Right lobe of liver (tissue), 4 donors: Measurements from ENCODE around the gene CHST11.

ENCODE experiments used
- CTCF ChIP-seq, 4 donors: fragments of 200-600 bp in 3 of 4; fragments of 450-650 bp in 1 of 4; IDR thresholded peaks; one replicate each; pipeline versions ENCODE4 v1.5.1 to v1.8.0; 2016 to 2022; ENCODE audit warnings: antibody characterized with exemption in 4 of 4, mild to moderate bottlenecking in 2 of 4
- POLR2A ChIP-seq: fragments of 450-650 bp; IDR thresholded peaks from one replicate; pipeline ENCODE4 v1.6.1; 2017; ENCODE audit warnings: antibody characterized with exemption, mild to moderate bottlenecking
- donor health status: DM: no; HTN: no; CAD: no.
- donor health status: DM: no; HTN: no; CAD: no.
- donor health status: DM: no; HTN: yes; CAD: no.

DNA sequence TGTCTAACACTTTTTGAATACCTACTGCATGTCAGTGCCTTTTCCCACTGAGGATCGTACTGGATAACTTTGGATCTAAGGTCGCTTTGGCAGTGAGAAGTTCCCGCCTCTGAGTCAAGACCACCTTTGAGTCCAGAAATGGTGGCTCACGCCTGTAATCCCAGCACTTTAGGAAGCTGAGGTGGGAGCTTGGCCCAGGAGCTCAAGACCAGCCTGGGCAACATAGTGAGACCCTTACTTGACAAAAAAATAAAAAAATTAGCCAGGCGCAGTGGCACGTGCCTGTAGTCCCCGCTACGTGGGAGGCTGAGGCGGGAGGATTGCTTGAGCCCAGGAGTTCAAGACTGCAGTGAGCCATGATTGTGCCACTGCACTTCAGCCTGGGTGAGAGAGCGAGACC lies 61.1 kb downstream of the CHST11 start:
- TF ChIP-seq POLR2A (no peak), CTCF (IDR thresholded peaks at IDR 0.05) (no peak)
